A549 treated with ZK216348 at 1 μM for 4 hours (cell line): ENCODE data around the gene GPRC5C. TPM values are rescaled to one million over a fixed set of nuclear protein-coding genes. Genes with fewer than 3 reads are reported as not detected.

ENCODE experiments used
- total RNA-seq: library from RNA; stranded (reverse); fragments of 200-300 nt; extraction: Qiagen RNA extraction; gene quantifications from 5 replicates; pipeline ENCODE4 v1.2.3, GENCODE V29; 2022; ENCODE audit warnings: low read depth

Gene GPRC5C, protein sequence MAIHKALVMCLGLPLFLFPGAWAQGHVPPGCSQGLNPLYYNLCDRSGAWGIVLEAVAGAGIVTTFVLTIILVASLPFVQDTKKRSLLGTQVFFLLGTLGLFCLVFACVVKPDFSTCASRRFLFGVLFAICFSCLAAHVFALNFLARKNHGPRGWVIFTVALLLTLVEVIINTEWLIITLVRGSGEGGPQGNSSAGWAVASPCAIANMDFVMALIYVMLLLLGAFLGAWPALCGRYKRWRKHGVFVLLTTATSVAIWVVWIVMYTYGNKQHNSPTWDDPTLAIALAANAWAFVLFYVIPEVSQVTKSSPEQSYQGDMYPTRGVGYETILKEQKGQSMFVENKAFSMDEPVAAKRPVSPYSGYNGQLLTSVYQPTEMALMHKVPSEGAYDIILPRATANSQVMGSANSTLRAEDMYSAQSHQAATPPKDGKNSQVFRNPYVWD
- 34.9 to 72.6 TPM (median 67.0 TPM) in 5 replicates for total RNA-seq

DNA sequence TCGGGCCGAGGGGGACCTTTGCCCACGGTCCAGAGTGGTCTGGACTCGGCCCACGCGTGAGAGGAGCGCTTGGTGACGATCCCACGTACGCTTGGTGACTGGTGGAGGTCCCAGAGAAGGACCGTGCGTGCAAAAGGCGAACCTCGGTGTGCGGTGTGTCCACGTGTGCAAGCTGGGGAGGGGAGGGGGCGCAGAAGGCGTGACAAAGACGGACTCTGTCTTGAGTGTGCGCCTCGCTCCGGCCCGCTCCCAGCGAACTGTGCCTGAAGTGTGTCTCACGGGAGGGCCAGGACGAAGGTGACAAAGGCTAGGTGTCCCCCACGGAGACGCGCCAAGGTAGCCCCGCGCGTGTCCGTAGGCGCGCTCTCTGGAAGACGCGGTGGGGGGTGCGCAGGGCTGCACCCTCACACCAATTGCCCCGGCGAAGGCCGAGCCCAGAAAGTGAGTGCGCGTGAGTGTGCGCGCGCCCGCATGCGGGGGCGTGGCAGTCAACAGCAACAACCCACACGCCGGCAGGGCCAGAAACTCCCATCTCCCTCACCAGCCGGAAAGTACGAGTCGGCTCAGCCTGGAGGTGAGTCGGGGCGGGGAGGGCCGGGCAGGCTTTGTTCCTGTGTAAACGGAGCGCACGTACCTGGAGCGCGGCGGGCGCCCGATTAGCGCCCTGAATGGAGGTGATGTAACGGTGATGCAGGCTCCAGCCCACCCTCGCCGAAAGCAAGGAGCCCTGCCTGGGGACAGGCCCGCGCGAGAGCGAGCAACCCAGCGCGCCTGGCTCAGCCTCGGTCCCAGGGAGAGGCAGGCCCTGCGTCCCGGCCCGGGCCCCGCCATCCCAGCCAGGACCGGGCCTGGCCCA lies at the start of gene GPRC5C:
Gene GPRC5C (plus strand): TSS at position 521 of the 856 bp plus-strand sequence. CDS start 7,689 bp downstream, outside the sequence.

DNA sequence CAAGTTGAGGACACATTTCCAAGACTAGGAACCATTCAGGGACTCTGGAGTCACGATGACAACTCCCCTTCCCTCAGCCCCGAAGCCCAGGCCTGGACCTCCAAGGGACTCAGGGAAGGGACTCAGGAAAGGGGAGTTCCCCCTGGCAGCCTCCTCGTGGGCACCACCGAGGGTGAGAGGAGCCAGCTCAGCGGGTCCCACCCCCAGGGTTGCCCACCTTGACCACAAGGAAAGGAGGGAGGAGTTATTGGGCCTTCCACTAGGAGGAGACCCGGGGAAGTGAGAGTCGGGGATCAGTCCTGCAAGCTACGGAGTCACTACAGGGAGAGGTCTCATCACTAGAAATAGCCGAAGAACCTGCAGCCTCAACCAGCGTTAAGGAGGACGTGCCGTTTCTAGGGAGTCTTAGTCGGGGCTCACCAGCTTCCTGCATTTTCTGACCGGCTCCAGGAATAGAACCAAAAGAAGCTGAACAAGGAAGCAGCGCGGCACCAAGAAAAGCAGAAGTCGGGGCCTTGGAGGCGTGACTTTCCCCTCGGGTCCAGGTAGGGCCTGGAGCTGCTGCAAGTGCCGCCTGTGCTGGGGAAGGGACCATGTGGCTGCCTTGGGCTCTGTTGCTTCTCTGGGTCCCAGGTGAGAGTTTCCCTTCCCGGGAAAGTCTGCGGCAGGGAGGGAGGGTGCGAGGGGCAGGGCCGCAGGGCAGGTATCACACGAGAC lies 34.4 kb downstream of the GPRC5C start, which contains the start of gene CD300A:
Gene CD300A (plus strand): TSS at position 524 of the 717 bp plus-strand sequence. CDS start 70 bp downstream, at position 594.

Other genes with a start within 250 kb of the GPRC5C start
- gene RPL38, start 228.4 kb upstream of the GPRC5C start, total RNA-seq: 2,416 to 3,988 TPM (median 2,703 TPM) in 5 replicates
- gene TTYH2, start 218.5 kb upstream of the GPRC5C start, total RNA-seq: 2.0 to 3.7 TPM (median 2.0 TPM) in 5 replicates
- not detected in 5 replicates for gene DNAI2, start 157.9 kb upstream of the GPRC5C start, total RNA-seq
- gene KIF19, start 105.9 kb upstream of the GPRC5C start, total RNA-seq: not detected in 5 replicates
- not detected in 5 replicates for gene BTBD17, start 70.2 kb upstream of the GPRC5C start, total RNA-seq
- not detected in 5 replicates for gene GPR142, start 64.6 kb upstream of the GPRC5C start, total RNA-seq
- gene CD300A, start 34.5 kb downstream of the GPRC5C start, total RNA-seq: not detected in 5 replicates
- 0.11 TPM in 1 of 5 replicates, not detected in the others for gene CD300LB, start 99.4 kb downstream of the GPRC5C start, total RNA-seq
- gene CD300C, start 114.0 kb downstream of the GPRC5C start, total RNA-seq: 0.13 to 0.38 TPM (median 0.23 TPM) in 4 of 5 replicates, not detected in the other
- 0.67 to 1.1 TPM (median 0.93 TPM) in 3 of 5 replicates, not detected in the others for gene CD300H, start 135.4 kb downstream of the GPRC5C start, total RNA-seq
- gene CD300LD, start 160.2 kb downstream of the GPRC5C start, total RNA-seq: not detected in 5 replicates
- not detected in 5 replicates for gene CD300E, start 191.7 kb downstream of the GPRC5C start, total RNA-seq